Measurements from ENCODE around the gene NUBPL.
"Not testable (repeated sequence)": the region's sequence is repeated elsewhere in the genome, so short reads cannot be mapped to it uniquely, and the experiment has no call there.

The NUBPL gene

GRCh38 chr14:31813724-31814490 is 252.7 kb downstream of the NUBPL start:
- DNase-seq (ENCODE audit: low spot score), result not testable (repeated sequence)

DNA sequence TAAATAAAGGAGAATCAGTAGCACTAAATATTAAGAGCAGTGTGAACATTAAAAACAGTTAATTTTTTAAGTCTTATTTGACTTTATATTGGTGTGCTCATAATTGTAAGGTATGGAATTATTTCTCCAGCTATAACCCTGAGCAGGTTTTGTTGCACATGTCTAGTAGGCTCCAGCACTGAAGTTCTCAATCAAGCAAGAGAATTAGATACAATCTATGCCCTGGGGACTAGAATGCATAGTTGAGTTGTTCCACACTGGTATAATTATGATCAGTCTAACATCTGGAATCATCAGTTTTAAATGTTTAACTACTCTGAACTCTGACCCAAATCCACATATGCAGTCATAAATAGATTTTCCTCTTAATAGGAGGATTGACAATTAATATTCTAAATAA is 258.1 kb downstream of the NUBPL start:
- no peak for DNase-seq (ENCODE audit: low spot score)

DNA sequence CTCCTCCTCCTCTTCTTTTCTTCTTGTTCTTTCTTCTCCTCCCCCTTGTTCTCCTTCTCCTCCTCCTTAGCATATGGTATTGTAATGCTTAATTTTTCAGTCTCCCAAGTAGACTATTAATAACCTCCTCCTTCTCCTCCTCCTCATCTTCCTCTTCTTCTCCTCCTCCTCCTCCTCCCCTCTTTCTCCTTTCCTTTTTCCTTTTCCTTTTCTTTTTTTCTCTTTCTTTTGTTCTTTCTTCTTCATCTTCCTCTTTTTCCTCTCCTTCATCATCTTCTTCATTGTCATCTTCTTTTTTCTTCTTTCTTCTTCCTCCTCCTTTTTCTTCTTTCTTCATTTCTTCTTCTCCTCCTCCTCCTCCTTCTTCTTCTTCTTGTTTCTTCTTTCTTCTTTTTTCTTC is 264.3 kb downstream of the NUBPL start:
- no peak for DNase-seq (ENCODE audit: low spot score)

DNA sequence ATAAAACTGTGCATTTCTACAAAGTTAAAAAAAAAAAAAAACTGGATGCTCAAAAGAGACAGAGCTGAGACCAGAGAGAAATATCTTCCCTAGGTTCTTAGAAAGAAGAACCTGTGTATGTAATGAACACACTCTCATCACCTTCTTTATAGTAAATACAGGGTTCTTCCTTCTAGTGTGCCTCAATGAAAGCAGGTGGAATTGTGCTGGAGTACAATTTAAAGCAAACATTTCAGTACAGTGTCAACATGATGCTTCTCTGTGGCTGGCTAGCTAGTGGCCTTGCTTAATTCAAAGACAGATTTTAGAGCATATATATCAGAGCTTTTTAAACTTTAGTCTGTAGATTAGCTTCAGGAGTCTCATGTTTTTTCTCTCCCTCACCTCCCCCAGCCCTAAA is 266.1 kb downstream of the NUBPL start:
- DNase-seq (ENCODE audit: low spot score), result no peak

DNA sequence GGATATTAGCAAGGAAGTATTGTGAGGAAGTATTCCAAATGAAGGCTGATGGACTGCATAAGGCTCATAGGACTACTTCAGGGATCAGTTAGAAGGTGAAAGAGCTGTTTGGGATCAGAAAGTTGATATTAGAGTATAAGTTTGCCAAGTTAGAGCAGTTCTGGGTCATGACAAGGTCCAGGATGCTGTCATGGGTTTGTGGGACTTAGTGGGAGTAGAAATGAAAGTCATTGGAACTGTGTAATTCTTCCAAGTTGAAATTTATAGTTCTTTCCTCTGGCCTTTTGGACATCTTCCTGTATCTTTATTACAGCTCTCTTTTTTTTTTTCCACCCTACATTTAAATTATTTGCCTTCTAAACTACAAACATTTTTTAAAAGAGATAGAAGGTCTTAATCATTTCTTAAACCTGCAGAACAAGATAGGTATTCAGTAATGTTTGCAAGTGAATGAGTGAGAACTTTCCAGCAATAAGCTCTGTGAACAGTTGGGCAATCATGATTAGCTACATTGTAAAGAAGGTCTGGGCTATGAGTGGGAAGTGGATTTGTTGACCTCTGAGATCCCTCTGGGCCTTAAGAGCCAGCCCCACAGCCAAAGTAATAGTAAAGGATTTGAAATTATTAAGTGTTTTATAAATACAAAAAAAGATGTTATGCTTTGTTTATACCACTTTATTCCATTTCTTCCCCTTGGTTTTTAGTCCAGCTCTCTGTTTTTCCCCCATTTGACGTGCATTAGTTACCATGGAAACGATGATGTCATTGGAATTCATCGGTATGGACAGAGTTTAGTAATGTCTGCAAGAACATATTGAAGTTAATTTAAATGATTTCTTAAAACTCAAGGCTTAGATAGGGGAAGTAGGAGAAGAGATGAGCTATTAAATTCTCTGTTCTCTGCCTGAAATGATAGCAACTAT is 268.0 kb downstream of the NUBPL start:
- no peak for DNase-seq (ENCODE audit: low spot score)

- DNase-seq (ENCODE audit: low spot score), result no peak
Measured at GRCh38 chr14:31834616-31835015, 273.4 kb downstream of the NUBPL start.

DNA sequence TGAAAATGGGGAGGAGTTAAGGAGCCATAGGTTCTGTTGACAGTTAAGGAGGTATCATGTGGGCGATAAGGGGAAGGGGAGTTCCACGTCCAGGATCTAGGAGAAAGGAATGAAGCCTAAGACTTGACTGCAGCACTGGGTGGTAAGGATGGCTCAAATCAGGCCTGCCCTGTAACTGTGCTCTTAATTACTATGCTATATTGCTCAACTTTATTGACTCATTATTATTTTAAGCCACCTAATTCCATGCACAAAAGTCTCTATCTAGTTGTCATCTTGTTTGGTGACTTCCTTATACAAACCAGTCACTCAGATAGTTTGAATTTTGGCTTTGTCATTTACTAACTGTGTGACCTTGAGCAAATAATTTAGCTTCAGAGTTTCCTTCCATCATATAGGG is 273.8 kb downstream of the NUBPL start:
- no peak for DNase-seq (ENCODE audit: low spot score)

GRCh38 chr14:31837031-31837430 is 275.8 kb downstream of the NUBPL start:
- DNase-seq (ENCODE audit: low spot score), result no peak

DNA sequence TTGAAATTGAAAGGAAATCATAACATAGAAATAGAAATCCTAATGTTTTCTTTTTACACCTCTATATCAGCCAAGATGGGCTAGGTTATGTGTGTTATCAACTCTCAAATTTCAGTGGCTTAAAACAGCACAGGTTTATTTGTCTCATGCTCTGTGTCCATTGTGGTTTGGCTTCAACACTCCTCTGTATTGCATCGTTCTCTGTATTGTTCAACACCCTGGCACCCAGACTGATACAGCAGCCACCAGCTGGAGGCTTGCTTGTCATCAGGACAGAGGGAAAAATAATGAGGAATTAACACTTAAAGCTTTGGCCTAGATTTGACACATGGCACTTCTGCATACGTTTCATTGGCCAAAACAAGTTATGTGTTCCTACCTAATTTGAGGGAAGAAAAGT is 281.7 kb downstream of the NUBPL start:
- no peak for DNase-seq (ENCODE audit: low spot score)

DNA sequence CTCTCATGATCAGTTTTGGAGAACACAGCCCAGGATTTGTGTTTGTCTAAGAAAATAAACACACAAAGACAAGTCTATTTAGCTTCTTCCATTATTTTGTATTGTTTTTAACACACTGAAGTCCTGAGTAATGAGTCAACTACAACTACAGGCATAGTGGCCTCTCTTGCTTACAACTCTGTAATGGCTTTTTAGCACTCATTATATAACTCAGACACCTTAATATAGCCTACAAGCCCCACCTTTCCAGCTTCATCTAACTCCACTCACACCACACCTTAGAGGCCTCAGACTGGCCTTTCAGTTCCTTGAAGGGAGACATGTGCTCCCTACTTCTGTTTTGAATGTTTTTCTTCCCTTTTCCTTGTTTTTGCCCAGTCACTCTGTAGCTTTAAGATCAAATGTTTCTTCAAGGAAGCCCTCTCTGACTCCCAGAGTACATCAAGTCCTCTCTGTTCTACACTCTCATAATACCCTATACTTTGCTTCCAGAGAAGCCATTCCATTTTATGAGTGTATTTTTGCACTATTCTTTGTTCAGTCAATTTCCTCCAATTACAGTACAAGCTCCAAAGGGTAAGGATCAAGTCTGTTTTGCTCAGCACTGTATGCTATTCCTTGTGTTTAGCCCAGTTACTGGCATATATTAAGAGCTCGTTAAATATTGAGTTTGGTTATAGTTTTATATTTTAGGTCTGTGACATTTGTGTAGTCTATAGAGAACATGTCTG is 282.3 kb downstream of the NUBPL start:
- no peak for DNase-seq (ENCODE audit: low spot score)

DNA sequence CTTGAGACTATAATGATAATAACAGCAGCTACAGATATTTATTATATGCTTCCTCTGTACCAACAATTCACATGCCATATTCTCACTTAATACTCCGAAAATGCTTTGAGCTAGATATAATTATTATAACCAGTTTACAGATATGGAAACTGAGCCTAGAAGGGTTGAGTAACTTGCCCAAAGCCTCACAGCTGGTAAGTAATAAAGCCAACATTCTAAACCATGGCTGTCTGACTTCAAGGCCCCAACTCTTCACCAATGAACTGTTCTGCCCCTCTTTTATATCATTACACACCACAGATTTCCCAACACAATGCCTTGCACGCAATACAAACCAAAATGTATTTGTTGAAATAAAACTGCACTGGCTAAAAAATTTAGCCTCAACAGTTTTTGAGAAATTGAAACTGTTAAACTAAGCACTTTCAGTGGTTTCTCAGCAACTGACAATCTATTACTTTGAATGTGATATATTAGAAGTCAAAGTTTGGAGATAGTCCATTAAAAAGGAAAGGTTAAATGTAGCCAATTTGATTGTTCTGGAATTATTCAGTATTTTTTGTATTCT is 293.4 kb downstream of the NUBPL start:
- no peak for DNase-seq (ENCODE audit: low spot score)

DNA sequence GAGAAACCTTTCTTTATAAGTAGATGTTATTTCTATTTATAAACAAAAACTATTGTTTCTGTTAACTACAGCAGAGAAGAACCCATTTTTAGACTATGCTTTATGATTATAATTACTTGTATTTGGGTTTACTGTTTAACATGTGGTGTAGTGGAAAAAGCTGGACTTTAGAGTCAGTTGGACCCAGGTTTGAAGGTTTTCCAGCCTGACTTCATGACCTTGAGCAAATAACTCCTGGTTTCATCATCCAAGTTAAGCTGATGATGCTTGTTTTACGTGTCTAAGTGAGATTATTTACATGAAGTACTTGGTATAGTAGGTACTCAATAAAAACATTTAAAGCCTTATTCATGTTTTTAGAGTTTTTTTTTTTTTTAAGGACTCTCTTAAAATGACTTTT is 294.1 kb downstream of the NUBPL start:
- DNase-seq (ENCODE audit: low spot score), result no peak

DNA sequence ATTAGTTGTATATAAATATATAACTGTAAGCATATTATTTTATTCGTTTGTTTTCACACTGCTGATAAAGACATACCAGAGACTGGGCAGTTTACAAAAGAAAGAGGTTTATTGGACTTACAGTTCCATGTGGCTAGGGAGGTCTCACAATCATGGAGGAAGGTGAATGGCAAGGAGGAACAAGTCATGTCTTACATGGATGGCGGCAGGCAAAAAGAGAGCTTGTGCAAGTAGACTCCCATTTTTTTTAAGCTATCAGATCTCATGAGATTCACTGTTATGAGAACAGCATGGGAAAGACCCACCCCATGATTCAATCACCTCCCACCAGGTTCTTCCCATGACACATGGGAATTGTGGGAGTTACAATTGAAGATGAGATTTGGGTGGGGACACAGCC is 294.8 kb downstream of the NUBPL start:
- DNase-seq (ENCODE audit: low spot score), result not testable (repeated sequence)

DNA sequence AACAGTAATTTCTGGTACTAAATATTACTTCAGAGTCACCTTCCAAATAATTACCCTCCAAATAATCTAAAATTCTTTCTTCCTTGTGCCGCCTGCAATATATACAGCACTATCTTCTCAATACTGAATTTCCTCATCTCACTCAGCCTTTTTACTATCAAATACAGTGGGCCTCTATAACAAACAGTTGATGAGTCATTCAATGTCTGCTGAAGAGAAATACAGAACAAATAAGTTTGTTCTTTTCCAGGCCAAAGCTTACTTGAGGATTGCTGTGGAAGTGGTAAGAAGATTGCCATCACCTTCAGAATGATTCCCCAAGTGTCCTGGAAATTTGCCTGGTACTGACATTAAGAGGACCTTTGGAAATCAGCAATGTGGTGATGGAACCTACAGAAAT is 297.7 kb downstream of the NUBPL start:
- no peak for DNase-seq (ENCODE audit: low spot score)

- no peak for DNase-seq (ENCODE audit: low spot score)
Measured at GRCh38 chr14:31864937-31865855, 304.0 kb downstream of the NUBPL start.

DNA sequence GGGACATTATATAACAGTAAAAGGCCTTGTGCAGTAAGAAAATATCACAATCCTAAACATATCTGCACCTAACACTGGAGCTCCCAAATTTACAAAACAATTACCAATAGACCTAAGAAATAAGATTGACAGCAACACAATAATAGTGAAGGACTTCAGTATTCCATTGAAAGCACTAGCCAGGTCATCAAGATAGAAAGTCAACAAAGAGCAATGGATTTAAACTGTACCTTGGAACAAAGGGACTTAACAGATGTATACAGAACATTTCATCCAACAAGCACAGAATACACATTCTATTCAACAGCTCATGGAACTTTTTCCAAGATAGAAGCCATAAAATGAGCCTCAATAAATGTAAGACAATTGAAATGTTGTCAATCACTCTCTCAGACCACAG is 306.4 kb downstream of the NUBPL start:
- no peak for DNase-seq (ENCODE audit: low spot score)

DNA sequence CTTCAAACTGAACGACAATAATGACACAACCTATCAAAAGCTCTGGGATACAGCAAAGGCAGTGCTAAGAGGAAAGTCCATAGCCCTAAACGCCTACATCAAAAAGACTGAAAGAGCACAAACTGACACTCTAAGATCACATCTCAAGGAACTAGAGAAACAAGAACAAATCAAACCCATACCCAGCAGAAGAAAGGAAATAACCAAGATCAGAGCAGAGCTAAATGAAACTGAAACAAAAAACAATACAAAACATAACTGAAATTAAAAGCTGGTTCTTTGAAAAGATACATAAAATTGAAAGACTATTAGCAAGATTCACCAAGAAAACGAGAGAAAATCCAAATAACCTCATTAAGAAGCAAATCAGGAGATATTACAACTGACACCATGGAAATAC is 306.9 kb downstream of the NUBPL start:
- DNase-seq (ENCODE audit: low spot score), result not testable (repeated sequence)

DNA sequence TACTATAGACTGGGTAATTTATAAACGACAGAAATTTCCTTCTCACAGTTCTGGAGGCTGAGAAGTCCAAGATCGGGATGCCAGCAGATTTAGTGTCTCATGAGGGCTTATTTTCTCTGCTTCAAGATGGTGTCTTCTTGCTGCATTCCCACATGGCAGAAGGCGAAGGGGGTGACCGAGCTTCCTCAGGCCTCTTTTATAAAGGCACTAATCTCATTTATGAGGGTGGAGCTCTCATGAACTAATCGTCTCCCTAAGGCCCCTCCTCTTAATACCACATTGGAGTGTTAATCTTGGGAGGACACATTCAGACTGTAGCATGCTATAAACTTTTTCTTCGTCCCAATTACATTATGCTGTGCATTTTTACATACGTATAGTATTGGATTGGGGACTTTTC is 315.5 kb downstream of the NUBPL start:
- no peak for DNase-seq (ENCODE audit: low spot score)

DNA sequence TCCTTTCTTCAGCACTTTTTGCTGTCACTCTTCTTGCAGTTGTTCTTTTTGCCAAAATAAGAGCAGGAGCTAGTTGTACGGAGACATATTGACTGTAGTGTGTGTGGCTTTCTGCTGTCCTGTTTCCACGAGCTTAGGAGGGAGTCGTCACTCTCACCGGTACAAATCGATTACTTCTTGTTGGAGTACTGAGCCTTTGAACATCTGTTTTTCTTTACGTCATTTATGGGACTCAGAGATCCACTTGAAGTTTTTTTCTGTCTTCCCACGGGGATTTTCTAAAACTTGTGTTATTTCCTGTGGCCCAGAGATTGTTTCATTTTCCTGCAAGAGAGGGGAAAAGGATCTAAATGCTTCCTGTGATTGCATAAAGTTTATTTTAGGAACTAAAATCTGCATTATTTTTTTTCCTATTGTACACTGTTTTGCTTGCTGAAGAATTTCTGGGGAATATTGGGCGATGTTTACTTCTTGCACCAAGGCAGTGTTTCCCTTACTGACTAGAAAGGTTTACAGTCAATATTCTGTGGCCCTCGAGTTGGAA is 316.1 kb downstream of the NUBPL start:
- DNase-seq (ENCODE audit: low spot score), result no peak

GRCh38 chr14:31879661-31880348 is 318.6 kb downstream of the NUBPL start:
- DNase-seq (ENCODE audit: low spot score), result no peak
